Measurements from ENCODE around the gene CD53. TPM values are rescaled to one million over a fixed set of nuclear protein-coding genes. Genes with fewer than 3 reads are reported as not detected.
"Not testable (repeated sequence)": the region's sequence is repeated elsewhere in the genome, so short reads cannot be mapped to it uniquely, and the experiment has no call there.

CD53 gene
- total RNA-seq, 1 donor from 2014 or later = not detected

DNA sequence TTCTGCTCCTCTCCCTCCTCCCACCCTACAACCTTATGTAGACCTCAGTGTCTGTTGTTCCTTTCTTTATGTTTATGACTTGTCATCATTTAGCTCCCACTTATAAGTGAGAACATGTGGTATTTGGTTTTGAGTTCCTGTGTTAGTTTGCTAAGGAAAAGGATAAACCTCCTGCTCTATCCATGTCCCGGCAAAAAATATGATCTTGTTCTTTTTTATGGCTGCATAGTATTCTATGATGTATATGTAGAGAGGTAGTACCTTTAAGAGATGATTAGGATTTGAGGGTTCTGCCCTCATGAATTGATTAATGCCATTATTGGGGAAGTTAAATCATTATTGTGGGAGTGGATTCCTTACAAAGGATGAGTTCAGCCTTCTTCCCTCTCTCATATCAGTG, 49.0 kb downstream of the CD53 start:
- H3K27me3 Mint-ChIP-seq (ENCODE audit: low read depth) = no peaks in the 10 kb centered on the region
- no peak overlapping the region for H3K4me3 Mint-ChIP-seq
- H3K4me1 Mint-ChIP-seq = no peaks in the 10 kb centered on the region
- no peak overlapping the region for H3K27ac Mint-ChIP-seq
- H3K36me3 Mint-ChIP-seq = no peaks in the 10 kb centered on the region
- TF ChIP-seq, protein P1, sequence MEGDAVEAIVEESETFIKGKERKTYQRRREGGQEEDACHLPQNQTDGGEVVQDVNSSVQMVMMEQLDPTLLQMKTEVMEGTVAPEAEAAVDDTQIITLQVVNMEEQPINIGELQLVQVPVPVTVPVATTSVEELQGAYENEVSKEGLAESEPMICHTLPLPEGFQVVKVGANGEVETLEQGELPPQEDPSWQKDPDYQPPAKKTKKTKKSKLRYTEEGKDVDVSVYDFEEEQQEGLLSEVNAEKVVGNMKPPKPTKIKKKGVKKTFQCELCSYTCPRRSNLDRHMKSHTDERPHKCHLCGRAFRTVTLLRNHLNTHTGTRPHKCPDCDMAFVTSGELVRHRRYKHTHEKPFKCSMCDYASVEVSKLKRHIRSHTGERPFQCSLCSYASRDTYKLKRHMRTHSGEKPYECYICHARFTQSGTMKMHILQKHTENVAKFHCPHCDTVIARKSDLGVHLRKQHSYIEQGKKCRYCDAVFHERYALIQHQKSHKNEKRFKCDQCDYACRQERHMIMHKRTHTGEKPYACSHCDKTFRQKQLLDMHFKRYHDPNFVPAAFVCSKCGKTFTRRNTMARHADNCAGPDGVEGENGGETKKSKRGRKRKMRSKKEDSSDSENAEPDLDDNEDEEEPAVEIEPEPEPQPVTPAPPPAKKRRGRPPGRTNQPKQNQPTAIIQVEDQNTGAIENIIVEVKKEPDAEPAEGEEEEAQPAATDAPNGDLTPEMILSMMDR (IDR thresholded peaks at IDR 0.05; ENCODE audit: unreplicated experiment) = no peak
- H3K9me3 Mint-ChIP-seq = peaks cover 42% of the 10 kb centered on the region
- DNase-seq (ENCODE audit: low spot score in 2 of 2, unreplicated experiment in 2 of 2) = no peak

DNA sequence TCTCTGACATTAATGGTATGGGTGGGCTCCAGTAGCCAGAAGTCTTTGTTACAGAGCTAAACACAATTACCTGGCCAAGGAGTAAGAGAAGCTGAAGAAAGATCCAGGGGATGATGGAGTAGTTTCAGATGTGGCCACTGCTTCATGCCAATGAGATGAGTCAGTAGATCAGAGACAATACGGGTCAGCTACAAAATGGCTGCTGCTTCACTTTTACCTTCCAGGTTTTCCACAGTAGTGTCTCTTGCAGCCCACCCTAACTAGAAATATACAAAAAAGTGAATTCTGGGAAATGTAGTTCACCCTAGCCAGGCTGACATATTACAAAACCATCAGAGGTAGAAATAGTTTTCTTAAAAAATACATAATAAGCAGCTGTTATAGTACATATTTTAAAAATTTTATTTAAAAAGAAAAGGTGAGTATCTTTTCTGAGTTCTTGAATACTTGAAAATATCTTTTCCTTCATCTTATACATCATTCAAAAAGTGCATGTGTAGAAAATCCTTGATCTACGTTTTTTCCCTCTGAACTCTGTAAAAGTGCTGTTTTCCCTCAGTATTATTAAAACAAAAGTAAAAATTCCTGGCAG, 54.6 kb downstream of the CD53 start:
- H3K27ac Mint-ChIP-seq = no peak overlapping the region
- H3K4me3 Mint-ChIP-seq = no peak overlapping the region
- TF ChIP-seq, protein P1 (IDR thresholded peaks at IDR 0.05; ENCODE audit: unreplicated experiment) = no peak
- H3K27me3 Mint-ChIP-seq (ENCODE audit: low read depth) = no peaks in the 10 kb centered on the region
- no peaks in the 10 kb centered on the region for H3K36me3 Mint-ChIP-seq
- peaks cover 63% of the 10 kb centered on the region for H3K9me3 Mint-ChIP-seq
- no peak for DNase-seq (ENCODE audit: low spot score in 2 of 2, unreplicated experiment in 2 of 2)
- H3K4me1 Mint-ChIP-seq = no peaks in the 10 kb centered on the region

- Mint-ChIP-seq H3K27ac (no peak overlapping the region), H3K4me1 (no peaks in the 10 kb centered on the region), H3K36me3 (no peaks in the 10 kb centered on the region), H3K27me3 (ENCODE audit: low read depth) (no peaks in the 10 kb centered on the region), H3K4me3 (no peak overlapping the region), H3K9me3 (peaks cover 61% of the 10 kb centered on the region)
- DNase-seq (ENCODE audit: low spot score in 2 of 2, unreplicated experiment in 2 of 2) = no peak
- TF ChIP-seq, protein P1 (IDR thresholded peaks at IDR 0.05; ENCODE audit: unreplicated experiment) = no peak
These were observed 55.2 kb downstream of the CD53 start for GRCh38 chr1:110928191-110928590.

DNA sequence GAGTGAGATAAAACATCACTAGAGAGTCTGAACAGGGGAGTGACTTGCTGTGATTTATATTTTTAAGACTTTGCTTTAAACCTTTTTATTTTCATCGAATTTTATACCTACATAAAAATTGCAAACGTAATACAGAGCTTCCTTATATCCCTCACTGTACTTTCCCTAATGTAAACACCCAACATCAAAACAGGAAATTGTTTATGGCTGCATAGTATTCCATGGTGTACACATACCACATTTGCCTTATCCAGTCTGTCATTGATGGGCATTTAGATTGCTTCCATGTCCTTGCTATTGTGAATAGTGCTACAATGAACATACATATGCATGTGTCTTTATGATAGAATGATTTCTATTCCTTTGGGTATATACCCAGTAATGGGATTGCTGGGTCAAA, 56.0 kb downstream of the CD53 start:
- DNase-seq (ENCODE audit: low spot score in 2 of 2, unreplicated experiment in 2 of 2) = no peak
- Mint-ChIP-seq H3K36me3 (no peaks in the 10 kb centered on the region), H3K27ac (no peak overlapping the region), H3K4me3 (no peak overlapping the region), H3K4me1 (no peaks in the 10 kb centered on the region), H3K27me3 (ENCODE audit: low read depth) (no peaks in the 10 kb centered on the region), H3K9me3 (peaks cover 57% of the 10 kb centered on the region)
- TF ChIP-seq, protein P1 (IDR thresholded peaks at IDR 0.05; ENCODE audit: unreplicated experiment) = no peak

DNA sequence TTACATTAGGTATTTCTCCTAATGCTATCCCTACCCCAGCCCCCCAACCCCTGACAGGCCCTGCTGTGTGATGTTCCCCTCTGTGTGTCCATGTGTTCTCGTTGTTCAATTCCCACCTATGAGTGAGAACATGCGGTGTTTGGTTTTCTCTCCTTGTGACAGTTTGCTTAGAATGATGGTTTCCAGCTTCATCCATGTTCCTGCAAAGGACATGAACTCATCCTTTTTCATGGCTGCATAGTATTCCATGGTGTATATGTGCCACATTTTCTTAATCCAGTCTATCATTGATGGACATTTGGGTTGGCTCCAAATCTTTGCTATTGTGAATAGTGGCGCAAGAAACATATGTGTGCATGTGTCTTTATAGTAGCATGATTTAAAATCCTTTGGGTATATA, 58.1 kb downstream of the CD53 start:
- not testable (repeated sequence) for DNase-seq (ENCODE audit: low spot score in 2 of 2, unreplicated experiment in 2 of 2); H3K27ac Mint-ChIP-seq; H3K36me3 Mint-ChIP-seq; H3K4me3 Mint-ChIP-seq; H3K4me1 Mint-ChIP-seq; H3K27me3 Mint-ChIP-seq (ENCODE audit: low read depth)
- peaks cover 66% of the 10 kb centered on the region for H3K9me3 Mint-ChIP-seq

DNA sequence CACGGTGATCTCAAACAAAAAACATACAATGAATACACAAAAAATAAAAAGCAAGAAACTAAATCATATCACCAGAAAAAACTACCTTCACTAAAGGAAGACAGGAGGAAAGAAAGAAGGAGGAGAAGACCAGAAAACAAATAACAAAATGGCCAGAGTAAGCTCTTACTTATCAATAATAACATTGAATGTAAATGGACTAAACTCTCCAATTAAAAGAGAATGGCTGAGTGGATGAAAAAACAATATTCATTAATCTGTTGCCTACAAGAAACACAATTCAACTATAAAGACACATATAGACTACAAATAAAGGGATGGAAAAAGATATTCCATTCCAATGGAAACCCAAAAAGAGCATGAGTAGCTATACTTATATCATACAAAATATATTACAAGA, 63.6 kb downstream of the CD53 start:
- H3K27ac Mint-ChIP-seq = no peak overlapping the region
- no peaks in the 10 kb centered on the region for H3K27me3 Mint-ChIP-seq (ENCODE audit: low read depth)
- DNase-seq (ENCODE audit: low spot score in 2 of 2, unreplicated experiment in 2 of 2) = no peak
- H3K4me3 Mint-ChIP-seq = no peak overlapping the region
- no peaks in the 10 kb centered on the region for H3K4me1 Mint-ChIP-seq
- no peaks in the 10 kb centered on the region for H3K36me3 Mint-ChIP-seq
- peaks cover 68% of the 10 kb centered on the region for H3K9me3 Mint-ChIP-seq
- TF ChIP-seq, protein P1 (IDR thresholded peaks at IDR 0.05; ENCODE audit: unreplicated experiment) = no peak

Data from mesothelial cell of epicardium (in vitro differentiated cells).